ENCODE results near the gene UBR3.

DNA sequence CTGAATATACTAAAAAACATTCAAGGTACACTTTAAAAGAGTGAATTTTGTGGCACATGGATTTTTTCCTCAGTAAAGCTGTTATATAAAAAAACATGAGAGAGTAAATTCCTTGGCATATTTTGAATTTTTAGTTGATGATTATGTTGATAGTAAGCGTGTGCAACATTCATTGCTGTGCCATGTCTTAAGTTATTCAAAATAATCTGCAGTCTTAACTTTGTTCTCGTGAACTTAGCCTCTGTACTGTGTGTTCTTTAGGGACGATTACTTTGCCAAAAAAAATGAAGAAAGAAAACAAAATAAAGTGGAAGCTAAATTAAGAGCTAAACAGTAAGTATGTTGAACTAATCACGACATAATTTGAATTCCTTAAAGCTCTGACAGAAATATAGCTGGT lies 19.0 kb upstream of the UBR3 start:
- TF ChIP-seq, protein P1, sequence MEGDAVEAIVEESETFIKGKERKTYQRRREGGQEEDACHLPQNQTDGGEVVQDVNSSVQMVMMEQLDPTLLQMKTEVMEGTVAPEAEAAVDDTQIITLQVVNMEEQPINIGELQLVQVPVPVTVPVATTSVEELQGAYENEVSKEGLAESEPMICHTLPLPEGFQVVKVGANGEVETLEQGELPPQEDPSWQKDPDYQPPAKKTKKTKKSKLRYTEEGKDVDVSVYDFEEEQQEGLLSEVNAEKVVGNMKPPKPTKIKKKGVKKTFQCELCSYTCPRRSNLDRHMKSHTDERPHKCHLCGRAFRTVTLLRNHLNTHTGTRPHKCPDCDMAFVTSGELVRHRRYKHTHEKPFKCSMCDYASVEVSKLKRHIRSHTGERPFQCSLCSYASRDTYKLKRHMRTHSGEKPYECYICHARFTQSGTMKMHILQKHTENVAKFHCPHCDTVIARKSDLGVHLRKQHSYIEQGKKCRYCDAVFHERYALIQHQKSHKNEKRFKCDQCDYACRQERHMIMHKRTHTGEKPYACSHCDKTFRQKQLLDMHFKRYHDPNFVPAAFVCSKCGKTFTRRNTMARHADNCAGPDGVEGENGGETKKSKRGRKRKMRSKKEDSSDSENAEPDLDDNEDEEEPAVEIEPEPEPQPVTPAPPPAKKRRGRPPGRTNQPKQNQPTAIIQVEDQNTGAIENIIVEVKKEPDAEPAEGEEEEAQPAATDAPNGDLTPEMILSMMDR (IDR thresholded peaks at IDR 0.05) = no peak
- TF ChIP-seq POLR2A (IDR thresholded peaks at IDR 0.05) = no peak
